Measurements from ENCODE around the gene ANKHD1.

ANKHD1 gene

DNA sequence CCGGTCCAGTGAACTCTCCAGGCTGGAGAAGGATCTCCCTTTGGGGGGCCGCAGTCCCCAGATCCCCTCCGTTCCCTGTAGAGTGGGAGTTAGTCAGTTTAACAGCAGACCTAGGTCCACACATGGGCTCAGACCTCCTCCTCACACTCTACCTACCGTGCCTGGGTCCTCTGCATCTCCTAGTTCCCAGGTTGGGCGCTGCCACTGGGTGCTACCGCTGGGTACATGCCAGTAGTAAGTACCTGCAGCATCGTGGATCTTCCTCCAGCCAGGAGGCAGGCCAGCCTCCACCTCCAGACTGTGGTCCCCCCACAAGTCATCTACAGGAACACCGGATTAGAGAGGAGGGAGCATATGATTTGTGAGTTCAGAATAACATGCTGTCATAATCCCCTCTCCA is 162.0 kb downstream of the ANKHD1 start:
- no peak for TF ChIP-seq POLR2AphosphoS5 (IDR thresholded peaks at IDR 0.05; ENCODE audit: borderline replicate concordance, low read depth, low read length)
- no peak for TF ChIP-seq EZH2 (IDR thresholded peaks at IDR 0.05)
- TF ChIP-seq FOXP2 (optimal IDR thresholded peaks at IDR 0.05; ENCODE audit: control extremely low read depth, extremely low read length, insufficient read depth): no peak
- no peak for DNase-seq (ENCODE audit: low read depth, low spot score)

DNA sequence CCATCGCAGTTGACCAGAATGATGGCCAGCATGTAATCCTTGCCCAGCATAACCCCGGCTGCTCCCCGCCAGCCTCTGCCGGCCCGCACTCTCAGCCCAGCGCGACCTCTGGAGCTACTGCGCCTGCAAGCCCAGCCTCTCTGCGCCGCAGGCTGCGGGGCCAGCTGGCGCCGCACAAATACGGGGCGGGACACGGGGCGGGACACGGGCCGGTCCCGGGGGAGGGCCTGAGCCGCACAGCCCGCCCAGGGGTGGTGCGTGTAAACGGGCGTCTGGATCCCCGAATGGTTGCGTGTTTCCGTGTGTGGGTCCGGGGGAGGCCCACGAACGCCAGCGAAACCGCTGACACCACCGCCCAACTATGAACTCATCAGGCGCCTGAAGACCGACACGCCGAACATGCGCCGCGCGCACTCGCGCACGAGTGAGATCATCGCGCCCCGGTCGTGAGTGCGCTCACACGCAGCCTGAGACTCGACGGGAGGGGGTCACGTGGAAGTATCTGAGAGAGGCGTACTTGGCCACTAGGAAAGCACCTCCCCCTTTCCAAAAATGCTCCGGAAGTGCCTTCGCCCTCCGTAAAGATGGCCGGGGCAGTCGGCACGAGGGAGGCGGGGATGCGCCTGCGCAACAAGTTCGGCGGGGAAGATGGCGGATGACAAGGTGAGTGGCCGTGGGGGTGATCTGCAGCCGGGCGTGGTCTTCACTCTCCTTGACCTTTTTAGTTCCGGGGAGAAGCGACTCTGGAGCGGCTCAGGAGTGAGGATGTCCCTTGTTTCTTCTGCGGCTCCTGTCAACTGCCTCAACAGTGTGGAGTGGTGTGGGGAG is 162.8 kb downstream of the ANKHD1 start, which contains the start of the genes APBB3 and SLC35A4:
Gene APBB3, minus strand, starts transcription at position 403 of the 828 bp plus-strand sequence. Its CDS starts 353 bp downstream, at position 50.
Gene SLC35A4, plus strand, starts transcription at position 633 of the 828 bp plus-strand sequence. CDS start 2,342 bp downstream, outside the sequence.
- Histone ChIP-seq H3K9ac (ENCODE audit: insufficient read length) (peak within 1 kb of the TSS; percentile 97), H3K4me3 (peak within 1 kb of the TSS; percentile 92), H3K36me3 (ENCODE audit: insufficient read depth, low read length) (peaks cover 20% of the 10 kb centered on the region; the same call in 1 of the 2 replicates), H3K9me3 (ENCODE audit: low read depth, low read length) (no peaks in the 10 kb centered on the region), H3K27ac (peak within 1 kb of the TSS; percentile 82)
- TF ChIP-seq FOXP2 (optimal IDR thresholded peaks at IDR 0.05; ENCODE audit: control extremely low read depth, extremely low read length, insufficient read depth) (peak; percentile 73), POLR2AphosphoS5 (IDR thresholded peaks at IDR 0.05; ENCODE audit: borderline replicate concordance, low read depth, low read length) (peak; percentile 92), EZH2 (IDR thresholded peaks at IDR 0.05) (no peak)
- DNase-seq (ENCODE audit: low read depth, low spot score): peak; percentile 91

More for the DNA sequence above, 162.0 kb downstream of the ANKHD1 start:
- Histone ChIP-seq H3K4me3 (peak overlapping the region; percentile 92), H3K36me3 (ENCODE audit: insufficient read depth, low read length) (peaks cover 20% of the 10 kb centered on the region; the same call in 1 of the 2 replicates), H3K9me3 (ENCODE audit: low read depth, low read length) (no peaks in the 10 kb centered on the region), H3K27ac (0 out of 2 replicates have a peak overlapping the region, but pooled peaks have one; percentile 82), H3K9ac (ENCODE audit: insufficient read length) (peak overlapping the region; percentile 97)

DNA sequence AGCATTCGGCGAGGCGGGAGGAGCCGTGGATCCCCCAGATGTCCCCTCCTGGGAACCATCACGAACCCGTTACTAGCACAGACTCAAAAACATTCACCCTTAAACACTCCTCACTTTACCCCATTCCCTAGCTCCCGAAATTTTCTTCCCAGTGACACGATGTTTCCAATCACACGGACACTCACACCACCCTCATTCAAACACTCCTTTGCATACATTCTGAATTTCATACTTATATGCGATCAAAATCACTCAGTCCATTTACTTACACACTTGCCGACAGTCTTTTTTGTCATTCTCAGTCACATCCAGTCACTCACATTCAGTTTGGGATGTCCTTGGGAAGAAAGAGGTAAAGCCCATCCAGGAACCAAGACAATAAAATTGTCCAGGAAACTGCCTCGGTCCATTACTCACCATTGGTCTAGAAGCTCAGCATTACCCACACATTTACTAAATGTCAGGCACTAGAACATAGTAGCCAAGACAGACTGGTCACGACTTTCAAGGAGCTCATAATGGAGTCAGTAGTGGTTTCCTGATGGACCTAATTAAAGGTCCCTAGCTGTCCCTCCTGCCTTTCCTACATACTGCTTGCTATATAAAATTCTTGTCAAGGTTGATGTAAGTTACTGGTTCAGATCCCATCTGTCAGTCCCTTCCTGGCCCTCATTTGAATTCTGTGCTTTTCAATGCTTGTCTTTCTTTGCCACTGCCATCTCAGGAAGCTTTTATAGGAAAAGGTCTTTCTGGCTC is 163.6 kb downstream of the ANKHD1 start:
- no peak for DNase-seq (ENCODE audit: low read depth, low spot score)
- no peak for TF ChIP-seq FOXP2 (optimal IDR thresholded peaks at IDR 0.05; ENCODE audit: control extremely low read depth, extremely low read length, insufficient read depth)
- TF ChIP-seq POLR2AphosphoS5 (IDR thresholded peaks at IDR 0.05; ENCODE audit: borderline replicate concordance, low read depth, low read length): no peak
- TF ChIP-seq EZH2 (IDR thresholded peaks at IDR 0.05): no peak
- Histone ChIP-seq H3K36me3 (ENCODE audit: insufficient read depth, low read length) (peaks cover 20% of the 10 kb centered on the region; the same call in 1 of the 2 replicates), H3K9ac (ENCODE audit: insufficient read length) (peak overlapping the region; percentile 97), H3K9me3 (ENCODE audit: low read depth, low read length) (no peaks in the 10 kb centered on the region), H3K27ac (peak overlapping the region; percentile 56; the same call in 1 of the 2 replicates), H3K4me3 (peak overlapping the region; percentile 92)

DNA sequence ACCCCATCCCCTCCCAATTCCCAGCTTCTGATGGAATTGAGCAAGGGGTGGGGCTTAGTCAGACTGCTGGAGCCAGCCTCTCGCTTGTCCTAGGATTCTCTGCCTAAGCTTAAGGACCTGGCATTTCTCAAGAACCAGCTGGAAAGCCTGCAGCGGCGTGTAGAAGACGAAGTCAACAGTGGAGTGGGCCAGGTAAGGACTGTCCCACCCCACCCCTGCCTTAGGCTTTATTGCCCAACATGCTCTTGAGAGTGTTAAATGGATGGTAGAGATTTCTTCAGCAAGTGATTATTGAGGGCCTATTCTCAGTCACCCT is 164.1 kb downstream of the ANKHD1 start:
- Histone ChIP-seq H3K27ac (no peak overlapping the region), H3K9me3 (ENCODE audit: low read depth, low read length) (no peaks in the 10 kb centered on the region), H3K4me3 (peak overlapping the region; percentile 92), H3K36me3 (ENCODE audit: insufficient read depth, low read length) (peaks cover 20% of the 10 kb centered on the region; the same call in 1 of the 2 replicates), H3K9ac (ENCODE audit: insufficient read length) (peak overlapping the region; percentile 97)
- DNase-seq (ENCODE audit: low read depth, low spot score): no peak
- TF ChIP-seq POLR2AphosphoS5 (IDR thresholded peaks at IDR 0.05; ENCODE audit: borderline replicate concordance, low read depth, low read length): no peak
- no peak for TF ChIP-seq EZH2 (IDR thresholded peaks at IDR 0.05)
- no peak for TF ChIP-seq FOXP2 (optimal IDR thresholded peaks at IDR 0.05; ENCODE audit: control extremely low read depth, extremely low read length, insufficient read depth)

DNA sequence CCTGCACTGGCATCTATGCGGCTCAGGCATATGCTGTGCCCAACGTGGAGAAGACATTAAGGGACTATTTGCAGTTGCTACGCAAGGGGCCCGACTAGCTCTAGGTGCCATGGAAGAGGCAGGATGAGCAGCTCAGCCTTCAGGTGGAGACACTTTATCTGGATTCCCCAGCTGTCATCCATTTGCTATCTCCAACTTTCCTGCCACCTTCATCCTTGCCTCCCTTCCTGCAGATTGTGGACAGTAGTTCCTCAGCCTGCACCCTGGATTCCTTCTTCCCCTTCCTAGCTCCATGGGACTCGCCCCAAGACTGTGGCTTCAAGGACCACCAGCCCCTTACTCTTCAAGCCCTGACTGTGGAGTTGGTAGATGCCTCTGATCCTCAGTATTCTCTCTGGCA is 165.0 kb downstream of the ANKHD1 start:
- Histone ChIP-seq H3K27ac (no peak overlapping the region), H3K36me3 (ENCODE audit: insufficient read depth, low read length) (peaks cover 20% of the 10 kb centered on the region; the same call in 1 of the 2 replicates), H3K9ac (ENCODE audit: insufficient read length) (no peak overlapping the region), H3K4me3 (no peak overlapping the region), H3K9me3 (ENCODE audit: low read depth, low read length) (no peaks in the 10 kb centered on the region)
- DNase-seq (ENCODE audit: low read depth, low spot score): no peak
- no peak for TF ChIP-seq EZH2 (IDR thresholded peaks at IDR 0.05)
- no peak for TF ChIP-seq FOXP2 (optimal IDR thresholded peaks at IDR 0.05; ENCODE audit: control extremely low read depth, extremely low read length, insufficient read depth)
- no peak for TF ChIP-seq POLR2AphosphoS5 (IDR thresholded peaks at IDR 0.05; ENCODE audit: borderline replicate concordance, low read depth, low read length)

DNA sequence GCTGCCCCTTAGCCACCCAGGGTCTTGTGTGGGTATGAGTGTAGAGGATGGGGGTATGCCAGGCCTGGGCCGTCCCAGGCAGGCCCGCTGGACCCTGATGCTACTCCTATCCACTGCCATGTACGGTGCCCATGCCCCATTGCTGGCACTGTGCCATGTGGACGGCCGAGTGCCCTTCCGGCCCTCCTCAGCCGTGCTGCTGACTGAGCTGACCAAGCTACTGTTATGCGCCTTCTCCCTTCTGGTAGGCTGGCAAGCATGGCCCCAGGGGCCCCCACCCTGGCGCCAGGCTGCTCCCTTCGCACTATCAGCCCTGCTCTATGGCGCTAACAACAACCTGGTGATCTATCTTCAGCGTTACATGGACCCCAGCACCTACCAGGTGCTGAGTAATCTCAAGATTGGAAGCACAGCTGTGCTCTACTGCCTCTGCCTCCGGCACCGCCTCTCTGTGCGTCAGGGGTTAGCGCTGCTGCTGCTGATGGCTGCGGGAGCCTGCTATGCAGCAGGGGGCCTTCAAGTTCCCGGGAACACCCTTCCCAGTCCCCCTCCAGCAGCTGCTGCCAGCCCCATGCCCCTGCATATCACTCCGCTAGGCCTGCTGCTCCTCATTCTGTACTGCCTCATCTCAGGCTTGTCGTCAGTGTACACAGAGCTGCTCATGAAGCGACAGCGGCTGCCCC is 165.6 kb downstream of the ANKHD1 start:
- Histone ChIP-seq H3K9me3 (ENCODE audit: low read depth, low read length) (no peaks in the 10 kb centered on the region), H3K4me3 (no peak overlapping the region), H3K9ac (ENCODE audit: insufficient read length) (no peak overlapping the region), H3K27ac (no peak overlapping the region), H3K36me3 (ENCODE audit: insufficient read depth, low read length) (peaks cover 20% of the 10 kb centered on the region; the same call in 1 of the 2 replicates)
- no peak for DNase-seq (ENCODE audit: low read depth, low spot score)
- no peak for TF ChIP-seq POLR2AphosphoS5 (IDR thresholded peaks at IDR 0.05; ENCODE audit: borderline replicate concordance, low read depth, low read length)
- no peak for TF ChIP-seq EZH2 (IDR thresholded peaks at IDR 0.05)
- TF ChIP-seq FOXP2 (optimal IDR thresholded peaks at IDR 0.05; ENCODE audit: control extremely low read depth, extremely low read length, insufficient read depth): no peak

DNA sequence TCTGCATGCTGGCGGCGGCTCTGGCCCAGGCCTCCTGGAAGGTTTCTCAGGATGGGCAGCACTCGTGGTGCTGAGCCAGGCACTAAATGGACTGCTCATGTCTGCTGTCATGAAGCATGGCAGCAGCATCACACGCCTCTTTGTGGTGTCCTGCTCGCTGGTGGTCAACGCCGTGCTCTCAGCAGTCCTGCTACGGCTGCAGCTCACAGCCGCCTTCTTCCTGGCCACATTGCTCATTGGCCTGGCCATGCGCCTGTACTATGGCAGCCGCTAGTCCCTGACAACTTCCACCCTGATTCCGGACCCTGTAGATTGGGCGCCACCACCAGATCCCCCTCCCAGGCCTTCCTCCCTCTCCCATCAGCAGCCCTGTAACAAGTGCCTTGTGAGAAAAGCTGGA is 166.2 kb downstream of the ANKHD1 start:
- TF ChIP-seq FOXP2 (optimal IDR thresholded peaks at IDR 0.05; ENCODE audit: control extremely low read depth, extremely low read length, insufficient read depth) (no peak), POLR2AphosphoS5 (IDR thresholded peaks at IDR 0.05; ENCODE audit: borderline replicate concordance, low read depth, low read length) (no peak), EZH2 (IDR thresholded peaks at IDR 0.05) (no peak)
- Histone ChIP-seq H3K9ac (ENCODE audit: insufficient read length) (no peak overlapping the region), H3K4me3 (no peak overlapping the region), H3K36me3 (ENCODE audit: insufficient read depth, low read length) (peaks cover 20% of the 10 kb centered on the region; the same call in 1 of the 2 replicates), H3K27ac (no peak overlapping the region), H3K9me3 (ENCODE audit: low read depth, low read length) (no peaks in the 10 kb centered on the region)
- no peak for DNase-seq (ENCODE audit: low read depth, low spot score)

Data from SK-N-MC (cell line).